Stimulated activated CD4-positive, alpha-beta T cell treated with anti-CD3 and anti-CD28 coated beads, Interleukin-2, amount 100 ng/mL, for 48 hours (primary cell): ENCODE results near the gene SMURF1.

Source experiments
- DNase-seq, 2 donors: peaks; one replicate each; pipeline ENCODE4 v3.0.0-alpha.2; 2020

Gene SMURF1

DNA sequence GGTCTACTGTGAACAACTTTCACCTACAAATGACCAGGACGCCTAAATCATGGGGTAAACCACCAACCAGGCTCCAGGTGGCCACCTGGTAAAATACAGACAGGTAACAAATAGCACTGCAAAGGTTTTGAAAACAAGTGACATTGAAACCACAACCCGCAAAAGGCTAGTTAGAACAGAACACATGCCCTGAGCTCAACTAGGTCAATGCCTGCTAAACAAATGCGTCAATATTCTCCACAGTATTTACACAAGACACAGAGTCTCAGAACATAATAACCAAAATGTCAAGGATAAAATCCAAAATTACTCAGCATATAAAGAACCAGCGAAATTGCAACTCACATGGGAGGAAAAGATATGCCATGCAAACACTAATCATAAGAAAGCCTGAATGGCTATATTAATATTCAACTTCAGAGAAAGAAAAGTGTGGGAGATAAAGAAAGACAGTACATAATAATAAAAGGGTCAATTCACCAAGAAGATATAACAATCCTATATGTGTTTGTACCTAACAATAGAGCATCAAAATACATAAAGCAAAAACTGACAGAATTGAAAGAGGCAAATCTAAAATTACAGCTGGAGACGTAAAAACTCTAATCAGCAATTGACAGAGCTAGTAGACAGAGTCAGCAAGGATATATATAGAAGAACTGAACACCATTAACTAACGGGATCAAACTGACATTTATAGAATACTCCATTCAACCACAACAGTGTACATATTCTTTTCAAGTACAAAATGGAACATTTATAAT lies 47.6 kb downstream of the SMURF1 start:
- DNase-seq: no peak

DNA sequence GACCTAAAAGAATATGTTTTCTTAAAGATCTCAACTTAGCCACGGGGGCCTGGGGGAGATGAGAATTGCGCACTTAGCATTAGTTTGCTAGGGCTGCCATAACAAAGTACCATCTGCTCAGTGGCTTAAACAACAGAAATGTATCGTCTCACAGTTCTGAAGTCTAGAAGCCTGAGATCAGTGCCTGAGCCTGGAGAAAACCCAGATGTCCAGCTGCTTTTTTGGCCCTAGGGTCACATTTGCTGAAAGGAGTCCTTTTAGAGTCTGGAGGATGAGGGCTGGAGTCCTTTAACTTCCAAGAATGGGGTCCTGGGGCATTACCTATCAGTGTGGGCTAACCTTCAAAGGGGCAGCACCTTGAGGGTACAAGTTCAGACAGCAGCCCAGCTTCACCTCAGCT lies 48.2 kb downstream of the SMURF1 start:
- no peak for DNase-seq

DNA sequence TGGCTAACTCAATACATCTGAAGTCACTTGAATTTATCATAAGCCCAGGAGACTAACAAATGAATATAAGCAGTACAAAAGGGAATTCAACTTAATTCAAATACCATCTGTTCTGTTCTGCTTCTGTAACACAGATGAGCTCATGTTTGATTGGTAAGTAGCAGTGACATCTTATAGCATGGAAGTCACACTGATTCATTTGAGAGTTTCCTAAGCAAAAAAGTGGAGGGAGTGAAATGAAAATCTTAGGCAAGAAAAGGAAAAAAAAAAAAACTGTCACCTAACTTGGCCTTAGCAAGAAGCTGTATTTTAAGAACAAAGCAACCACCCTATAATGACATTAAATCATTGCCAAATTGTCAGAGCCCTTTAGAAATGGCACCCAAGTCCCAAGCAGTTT lies 49.5 kb downstream of the SMURF1 start:
- no peak for DNase-seq

DNA sequence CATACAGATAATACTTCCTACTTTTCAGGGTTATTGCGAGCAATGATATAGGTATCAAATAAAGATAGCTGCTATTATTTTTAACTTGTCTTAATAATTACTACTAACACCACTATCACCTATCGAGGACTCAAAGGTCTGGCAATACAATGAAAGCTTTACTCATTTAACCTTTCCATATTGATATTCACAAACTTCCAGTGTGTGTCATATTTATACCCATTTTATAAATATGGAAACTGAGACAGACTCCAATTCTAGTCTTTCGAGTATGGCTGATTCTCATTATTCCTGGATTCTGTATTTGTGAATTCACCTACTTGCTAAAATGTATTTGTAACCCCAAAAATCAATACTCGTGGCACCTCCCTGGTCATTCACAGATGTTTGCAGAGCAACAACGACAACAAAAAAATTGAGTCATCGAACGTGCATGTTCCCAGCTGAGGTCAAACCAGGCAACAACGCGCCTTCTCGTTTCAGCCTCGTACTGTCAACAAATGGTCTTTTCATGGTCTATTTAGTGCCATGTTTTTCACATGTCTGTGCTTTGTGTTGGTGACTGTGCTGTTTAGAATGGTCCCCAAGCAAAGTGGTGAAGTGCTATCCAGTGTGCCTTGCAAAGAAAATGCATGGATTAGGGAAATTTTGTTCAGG lies 51.7 kb downstream of the SMURF1 start:
- DNase-seq: no peak

DNA sequence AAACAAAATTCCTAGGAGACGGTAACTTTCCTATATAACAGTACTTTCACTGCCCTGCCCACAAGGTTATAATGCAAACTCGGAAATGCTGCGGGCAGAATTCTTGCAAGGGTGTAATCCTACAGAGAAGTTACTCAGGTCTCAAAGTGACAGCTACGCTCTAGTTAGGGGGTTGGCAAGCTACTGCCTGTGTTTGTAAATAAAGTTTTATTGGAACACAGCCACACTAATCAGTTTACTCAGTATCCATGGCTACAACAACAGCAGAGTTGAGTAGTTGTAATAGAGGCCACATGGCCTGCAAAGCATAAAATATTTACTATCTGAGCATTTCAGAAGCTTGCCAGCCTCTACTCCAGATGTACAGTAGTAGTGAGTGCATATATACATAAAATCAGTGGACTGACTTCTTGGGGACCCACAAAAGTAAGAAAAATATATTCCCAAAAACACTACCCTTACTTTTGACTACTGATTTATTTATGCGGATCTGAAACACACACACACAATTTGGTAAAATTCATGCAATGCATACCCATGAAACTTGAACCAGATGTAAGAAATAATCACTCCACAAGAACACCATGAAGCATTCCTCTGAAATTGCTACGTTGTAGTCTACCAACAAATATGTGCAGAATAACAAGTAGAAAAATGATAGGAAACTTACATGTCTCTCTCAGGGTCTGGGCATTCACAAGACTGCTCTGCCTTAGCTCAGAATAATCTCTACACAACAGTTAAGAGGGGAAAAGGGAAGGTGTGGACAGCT lies 53.0 kb downstream of the SMURF1 start:
- DNase-seq: no peak

DNA sequence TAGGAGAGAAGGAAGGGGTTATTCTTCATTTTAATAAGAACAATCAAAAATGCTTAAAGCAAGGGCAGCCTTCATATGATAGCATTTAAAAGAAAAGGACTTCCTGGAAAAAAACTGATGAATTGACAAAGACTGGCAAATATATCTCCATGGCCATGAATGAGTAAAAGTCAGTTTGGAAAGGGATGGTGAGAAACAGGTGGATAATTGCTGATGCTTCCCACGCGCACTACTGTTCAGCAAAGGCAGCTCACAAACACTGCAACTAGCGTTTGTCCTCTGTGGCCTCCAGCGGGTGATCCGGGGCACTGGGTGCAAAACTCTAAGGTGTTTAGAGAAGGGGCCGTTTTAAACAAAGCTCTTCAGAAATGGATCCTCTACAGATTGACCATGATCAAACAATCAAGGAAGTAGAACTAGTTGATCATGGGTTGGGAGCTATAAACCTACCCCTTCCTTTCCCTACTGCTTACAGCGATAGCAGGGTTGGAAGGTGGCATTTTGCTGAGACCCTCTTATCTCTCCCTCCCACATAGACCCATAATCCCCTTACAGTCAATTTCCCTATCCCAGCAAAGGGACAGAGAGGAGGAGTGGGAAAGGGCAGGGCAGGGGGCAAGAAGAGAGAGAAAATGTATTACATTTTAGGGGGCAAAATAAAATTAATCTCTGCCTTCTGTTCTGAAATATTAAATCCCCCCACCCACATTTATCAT lies 53.8 kb downstream of the SMURF1 start:
- no peak for DNase-seq

DNA sequence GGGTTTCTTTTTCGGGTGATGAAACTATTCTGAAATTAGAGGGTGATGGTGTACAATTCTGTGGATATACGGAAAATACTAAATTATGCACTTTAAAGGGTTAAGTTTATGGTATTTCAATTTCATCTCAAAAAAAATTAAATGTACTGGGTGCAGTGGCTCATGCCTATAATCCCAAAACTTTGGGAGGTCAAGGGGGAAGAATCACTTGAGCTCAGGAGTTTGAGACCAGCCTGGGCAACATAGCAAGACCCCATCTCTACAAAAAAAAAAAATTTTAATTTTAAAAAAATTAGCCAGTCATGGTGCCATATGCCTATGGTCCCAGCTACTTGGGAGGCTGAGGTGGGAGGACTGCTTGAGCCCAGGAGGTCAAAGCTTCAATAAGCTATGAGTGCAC lies 57.0 kb downstream of the SMURF1 start:
- DNase-seq: no peak

DNA sequence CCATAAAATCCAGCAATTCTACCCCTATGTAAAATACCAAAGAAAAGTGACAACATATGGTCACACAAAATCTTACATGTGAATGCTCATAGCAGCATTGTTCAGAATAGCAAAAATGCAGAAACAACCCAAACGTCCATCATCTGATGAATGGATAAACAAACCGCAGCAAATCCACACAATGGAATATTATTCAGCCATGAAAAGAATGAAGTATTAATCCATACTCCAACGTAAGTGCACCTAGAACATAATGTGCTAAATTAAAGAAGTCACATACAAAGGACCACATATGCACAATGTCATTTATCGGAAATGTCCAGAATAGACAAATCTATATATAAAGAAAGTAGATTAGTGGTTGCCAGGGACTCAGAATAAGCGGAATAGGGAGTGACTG lies 57.4 kb downstream of the SMURF1 start:
- no peak for DNase-seq

DNA sequence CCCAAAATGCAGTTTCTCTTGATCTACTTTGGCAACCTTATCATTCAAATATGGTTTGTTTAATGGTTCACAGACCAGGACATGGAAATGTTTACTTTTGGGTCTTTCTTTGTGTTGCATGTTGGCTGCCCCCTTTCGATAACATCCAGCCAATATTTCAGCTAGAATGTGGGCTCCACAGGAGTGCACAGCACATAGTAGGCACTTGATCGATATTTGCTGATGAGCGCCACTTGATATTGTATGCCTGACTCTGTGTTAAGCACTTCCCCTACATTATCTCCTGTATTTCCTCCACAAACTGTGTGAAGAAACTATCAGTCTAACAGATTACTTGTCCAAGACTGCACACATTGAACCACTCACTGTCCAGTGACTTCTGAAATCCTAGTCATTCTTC lies 60.2 kb downstream of the SMURF1 start:
- DNase-seq: no peak

DNA sequence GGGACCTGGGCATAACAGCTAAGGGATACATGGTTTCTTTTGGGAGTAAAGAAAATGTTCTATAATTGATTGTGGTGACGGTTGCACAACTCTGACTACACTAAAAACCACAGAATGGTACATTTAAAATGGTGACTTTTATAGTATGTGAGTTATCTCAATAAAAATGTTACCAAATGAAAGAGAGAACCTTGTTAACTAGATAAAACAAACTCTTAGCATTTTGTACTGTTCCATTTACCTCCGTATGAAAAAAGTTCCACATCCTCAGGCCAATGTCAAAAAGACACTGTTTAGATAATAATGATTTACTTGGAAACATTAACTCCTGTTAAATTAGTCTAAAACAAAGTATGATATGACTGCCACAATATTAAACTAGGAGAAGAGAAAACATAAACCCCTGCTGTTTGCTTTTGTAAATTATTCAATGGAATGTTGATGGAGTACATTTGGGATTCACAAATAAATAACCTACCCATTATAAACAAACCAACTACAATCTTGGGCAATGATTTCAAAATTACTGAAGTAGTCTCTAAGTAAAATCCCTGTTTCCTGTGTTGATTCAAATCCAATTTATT lies 60.7 kb downstream of the SMURF1 start:
- DNase-seq: no peak

DNA sequence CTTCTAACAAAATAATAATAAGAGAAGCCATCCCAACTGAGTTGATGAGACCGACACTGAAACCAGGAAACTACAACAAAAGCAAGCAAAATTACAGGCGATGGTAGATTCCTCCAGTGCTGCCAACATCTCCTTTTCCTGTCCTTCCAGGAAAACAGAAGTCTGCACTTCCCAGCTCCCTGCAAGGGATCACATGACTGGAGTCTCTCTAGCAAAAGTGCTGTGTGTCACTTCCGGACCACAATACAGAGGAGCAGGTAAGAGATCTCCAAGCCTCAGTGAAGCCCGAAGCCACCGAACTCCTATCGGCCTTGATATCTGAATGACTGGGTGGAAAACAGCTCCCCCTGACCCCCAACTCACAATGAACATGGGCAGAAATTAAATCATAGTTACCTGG lies 63.2 kb downstream of the SMURF1 start:
- no peak for DNase-seq

DNA sequence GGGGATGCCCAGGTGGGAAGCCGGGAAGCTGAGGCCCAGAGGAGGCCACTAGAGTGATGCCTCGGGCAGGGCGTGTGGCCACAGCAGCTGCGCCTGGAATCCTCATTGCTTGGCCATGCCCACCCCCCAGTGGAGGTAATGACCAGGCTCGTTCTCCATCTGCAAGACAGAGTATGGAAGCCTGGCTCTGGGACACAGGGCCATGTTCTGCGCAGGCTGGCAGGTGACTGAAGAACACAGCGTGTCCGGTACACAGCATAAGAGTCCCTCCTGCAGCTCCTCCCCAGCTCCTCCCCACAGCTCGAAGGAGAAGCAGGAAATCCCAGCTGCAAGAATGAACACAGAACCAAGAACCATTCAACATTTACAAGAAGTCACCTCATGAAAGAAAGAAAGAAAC lies 64.8 kb downstream of the SMURF1 start:
- DNase-seq: no peak

DNA sequence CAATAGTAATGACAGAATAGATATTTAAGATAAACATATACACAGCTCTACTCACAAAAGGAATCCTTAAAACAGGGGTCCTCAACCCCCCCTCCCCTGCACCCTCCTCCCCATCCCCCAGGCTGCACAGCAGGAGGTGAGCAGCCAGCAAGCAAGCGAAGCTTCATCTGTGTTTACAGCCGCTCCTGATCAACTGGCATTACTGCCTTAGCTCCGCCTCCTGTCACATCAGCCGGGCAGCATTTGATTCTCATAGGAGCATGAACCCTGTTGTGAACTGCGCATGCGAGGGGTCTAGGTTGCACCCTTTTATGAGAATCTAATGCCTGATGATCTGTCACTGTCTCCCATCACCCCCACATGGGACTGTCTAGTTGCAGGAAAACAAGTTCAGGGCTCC lies 65.5 kb downstream of the SMURF1 start:
- DNase-seq: no peak

DNA sequence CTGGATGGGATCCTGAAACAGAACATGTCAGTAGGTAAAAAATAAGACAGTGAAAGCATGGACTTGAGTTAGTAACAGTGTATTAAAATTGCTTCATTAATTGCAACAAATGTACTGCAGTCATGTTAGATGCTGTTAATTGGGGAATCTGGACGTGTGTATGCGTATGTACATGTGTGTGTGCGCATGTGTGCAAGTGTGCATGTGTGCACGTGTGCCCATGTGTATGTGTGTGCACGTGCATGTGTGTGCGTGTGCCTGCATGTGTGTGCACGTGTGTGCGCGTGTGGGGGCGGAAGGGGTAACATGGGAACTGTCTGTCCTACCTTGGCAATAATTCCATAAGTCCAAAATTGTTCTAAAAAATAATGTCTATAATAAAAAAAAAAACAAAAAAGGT lies 67.3 kb downstream of the SMURF1 start:
- DNase-seq: no peak

DNA sequence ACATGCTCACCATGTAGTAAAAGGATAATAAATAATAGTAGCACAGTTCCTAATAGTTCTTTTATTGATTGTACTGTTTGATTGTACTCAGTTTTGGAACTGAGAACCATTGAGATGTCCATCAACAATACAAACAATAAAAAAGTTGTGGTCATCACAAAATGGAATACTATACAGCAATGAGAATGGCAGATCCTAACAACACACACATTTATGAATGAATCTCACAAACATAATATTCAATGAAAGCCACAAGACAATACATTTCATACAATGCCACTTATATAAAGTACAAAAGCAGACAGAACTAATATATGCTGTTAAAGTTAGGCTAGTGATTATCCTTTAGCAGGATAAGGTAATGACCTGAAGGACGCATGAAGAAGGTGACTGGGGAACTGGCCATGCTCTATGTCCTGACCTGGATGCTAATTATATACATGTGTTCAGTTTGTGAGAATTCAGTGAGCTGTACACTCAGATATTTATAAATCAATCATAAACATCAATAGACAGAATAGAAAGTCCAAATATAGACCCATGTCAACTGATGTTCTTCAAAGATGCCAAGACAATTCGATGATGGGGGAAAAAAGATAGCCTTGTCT lies 70.0 kb downstream of the SMURF1 start:
- DNase-seq: no peak

DNA sequence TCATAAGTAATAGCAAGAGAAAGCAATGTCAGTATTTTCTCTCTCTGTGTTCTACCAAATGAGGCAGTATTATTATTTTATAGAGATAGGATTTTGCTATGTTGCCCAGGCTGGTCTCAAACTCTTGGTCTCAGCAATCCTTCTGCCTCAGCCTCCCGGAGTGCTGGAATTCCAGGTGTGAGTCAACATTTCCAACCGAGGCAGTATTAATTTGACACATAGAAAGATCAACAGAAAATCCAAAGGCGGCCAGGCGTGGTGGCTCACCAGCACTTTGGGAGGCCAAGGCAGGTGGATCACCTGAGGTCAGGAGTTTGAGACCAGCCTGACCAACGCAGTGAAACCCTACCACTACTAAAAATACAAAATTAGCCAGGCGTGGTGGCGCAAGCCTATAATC lies 71.8 kb downstream of the SMURF1 start:
- DNase-seq: no peak

DNA sequence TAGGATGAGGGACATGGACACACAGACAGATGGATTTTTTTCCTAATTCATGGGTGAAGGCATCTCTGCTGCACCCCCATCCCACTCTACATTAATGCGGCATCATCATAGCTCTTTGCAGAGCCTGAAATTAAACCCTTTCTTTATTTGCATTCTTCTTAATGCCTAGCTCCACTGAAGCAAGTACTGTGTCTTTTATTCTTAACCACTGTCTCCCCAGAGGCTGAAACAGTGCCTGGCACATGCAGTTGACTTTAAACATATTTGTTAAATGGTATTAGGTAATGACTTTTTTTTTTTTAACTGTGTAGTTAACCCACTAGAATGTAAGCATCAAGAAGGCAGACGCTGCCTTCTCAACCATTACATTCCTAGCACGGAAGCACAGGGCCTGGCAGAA lies 73.5 kb downstream of the SMURF1 start:
- no peak for DNase-seq

DNA sequence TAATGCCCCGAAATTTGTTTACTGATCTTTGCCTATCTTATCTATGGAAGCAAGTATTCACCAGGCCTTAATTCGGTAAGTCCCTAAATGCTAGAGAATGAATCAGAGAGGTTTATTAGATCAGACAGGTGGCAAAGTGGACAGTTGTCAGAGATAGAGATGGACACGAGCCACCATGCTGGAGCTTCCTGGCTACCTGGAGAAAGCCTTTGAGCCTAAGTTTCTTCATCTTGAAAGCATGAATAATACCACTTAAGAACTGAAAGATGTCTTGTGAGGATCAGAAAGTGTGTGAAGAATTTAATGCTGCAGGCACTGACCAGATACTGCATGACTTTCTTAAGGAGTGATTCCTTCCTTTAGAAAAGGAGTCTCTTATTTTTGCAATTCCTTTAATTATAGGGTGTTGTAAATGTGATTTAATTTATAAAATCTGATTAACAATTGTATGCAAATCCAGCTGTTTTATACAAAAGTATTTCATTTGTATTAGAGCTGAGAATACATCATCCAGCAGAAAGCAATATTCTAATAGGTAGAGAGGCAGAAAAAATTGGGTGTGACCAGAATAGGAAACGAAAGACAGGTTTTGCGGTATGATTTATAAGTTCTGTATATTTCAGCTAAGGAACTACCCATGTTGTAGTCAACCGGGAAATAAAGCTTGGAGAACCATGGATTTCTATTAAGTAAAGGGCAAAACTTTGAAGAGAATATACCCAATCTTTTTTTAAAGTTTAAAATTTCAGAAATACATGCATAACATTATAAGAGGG lies 82.7 kb downstream of the SMURF1 start:
- DNase-seq: no peak

DNA sequence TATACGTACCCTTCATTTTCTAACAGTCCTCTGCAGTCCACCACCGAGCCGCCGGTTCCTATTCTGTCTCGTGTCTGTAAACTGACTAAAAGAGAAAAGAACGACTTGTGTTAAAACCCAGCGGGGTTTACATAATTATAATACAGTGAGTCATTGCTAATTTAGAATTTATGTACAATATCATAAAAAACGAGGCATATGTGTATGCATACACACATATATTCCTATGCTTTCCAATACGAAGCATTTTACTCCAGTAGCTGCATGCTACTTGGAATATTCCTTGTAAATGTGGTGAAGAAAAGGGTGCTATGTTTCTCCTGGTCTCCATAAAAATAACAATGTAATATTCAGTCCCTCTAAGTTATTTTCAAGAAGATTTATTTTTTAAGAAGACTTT lies 89.1 kb downstream of the SMURF1 start:
- no peak for DNase-seq

DNA sequence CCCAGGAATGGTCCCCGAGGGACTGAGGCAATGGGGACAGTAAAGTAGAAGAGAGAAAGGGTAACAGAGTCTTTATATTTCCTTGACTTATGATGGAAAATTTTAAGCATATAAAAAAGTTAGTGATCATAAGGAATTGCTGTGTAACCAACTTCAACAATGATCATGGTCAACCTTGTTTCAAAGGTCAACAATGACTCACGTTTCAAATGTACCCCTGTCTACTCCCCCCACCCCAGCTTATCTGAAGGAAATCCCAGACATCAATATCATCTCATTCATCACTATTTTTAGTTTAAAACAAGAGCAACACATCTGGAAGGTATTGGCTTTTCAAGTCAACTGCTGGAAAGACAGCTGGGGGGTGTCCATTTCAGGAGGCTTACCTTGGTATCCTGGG lies 92.9 kb downstream of the SMURF1 start:
- DNase-seq: no peak

DNA sequence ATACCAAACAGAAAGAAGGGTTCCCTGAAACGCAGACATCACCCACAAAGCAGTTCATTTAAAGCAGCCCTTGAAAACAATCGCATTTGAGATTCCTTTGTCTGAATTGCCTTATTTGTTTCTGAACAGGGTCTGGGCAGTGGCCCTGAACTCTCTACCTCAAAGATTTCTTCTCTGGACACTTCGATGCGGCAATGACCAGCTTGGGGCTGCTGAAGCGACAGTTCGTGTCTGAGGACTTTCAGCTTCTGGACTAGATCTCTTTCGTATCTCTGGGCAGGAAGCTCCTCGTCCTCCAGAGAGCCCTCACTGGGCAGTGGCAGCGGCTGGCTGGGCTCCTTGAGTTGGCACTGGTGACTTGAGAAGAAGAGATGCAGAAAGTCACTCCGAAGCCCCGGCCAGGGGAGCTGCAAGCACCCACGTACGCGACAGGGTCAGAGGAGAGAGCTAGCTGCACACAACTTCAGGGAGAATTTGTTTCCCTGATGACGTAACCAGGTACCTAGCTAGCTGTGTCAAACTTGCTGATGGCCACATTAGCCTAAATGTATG lies 96.3 kb downstream of the SMURF1 start:
- no peak for DNase-seq

DNA sequence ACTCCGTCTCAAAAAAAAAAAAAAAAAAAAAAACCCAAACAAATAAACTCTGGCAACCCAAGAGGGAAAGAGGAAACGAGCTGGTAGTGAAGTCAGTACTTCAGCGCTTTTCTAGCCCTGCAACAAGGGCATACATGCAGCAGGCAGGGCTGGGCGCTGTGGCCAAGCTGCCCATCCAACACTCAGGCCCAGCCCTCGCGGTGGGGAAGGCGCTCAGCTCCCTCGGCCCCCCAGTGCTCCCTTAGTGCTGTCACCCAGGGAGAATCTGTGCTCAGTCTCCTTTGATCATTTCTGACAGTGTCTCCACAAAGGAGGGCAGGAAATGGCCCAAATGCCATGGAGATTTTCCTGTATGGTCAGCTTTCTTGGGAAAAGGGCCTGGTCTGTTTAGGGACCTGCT lies 97.2 kb downstream of the SMURF1 start:
- DNase-seq: no peak
